KOPT-K1 (cell line): ENCODE data around the gene PRKACG.

Experiments used
- H3K27ac ChIP-seq: fragments of 200-600 bp; sonication (generic); 2 replicates; pipeline ENCODE4 v1.5.1; 2016; ENCODE audit warnings: antibody characterized with exemption, mild to moderate bottlenecking, low read depth, low read length; ENCODE audit not compliant: poor library complexity, severe bottlenecking
- H3K36me3 ChIP-seq: fragments of 200-600 bp; sonication (generic); 2 replicates; pipeline ENCODE4 v1.5.1; 2017; ENCODE audit warnings: antibody characterized with exemption, mild to moderate bottlenecking, low read length, moderate library complexity; ENCODE audit not compliant: insufficient read depth
- H3K9me3 ChIP-seq: fragments of 200-600 bp; sonication (generic); 2 replicates; pipeline ENCODE4 v1.5.1; 2017; ENCODE audit warnings: antibody characterized with exemption, low read length, mild to moderate bottlenecking; ENCODE audit not compliant: insufficient read depth, poor library complexity, severe bottlenecking

The PRKACG gene

GRCh38 chr9:68980341-68980914, 33.5 kb downstream of the PRKACG start:
- no peaks in the 10 kb centered on the region for H3K9me3 ChIP-seq
- H3K27ac ChIP-seq, result no peak overlapping the region
- H3K36me3 ChIP-seq, result no peaks in the 10 kb centered on the region

DNA sequence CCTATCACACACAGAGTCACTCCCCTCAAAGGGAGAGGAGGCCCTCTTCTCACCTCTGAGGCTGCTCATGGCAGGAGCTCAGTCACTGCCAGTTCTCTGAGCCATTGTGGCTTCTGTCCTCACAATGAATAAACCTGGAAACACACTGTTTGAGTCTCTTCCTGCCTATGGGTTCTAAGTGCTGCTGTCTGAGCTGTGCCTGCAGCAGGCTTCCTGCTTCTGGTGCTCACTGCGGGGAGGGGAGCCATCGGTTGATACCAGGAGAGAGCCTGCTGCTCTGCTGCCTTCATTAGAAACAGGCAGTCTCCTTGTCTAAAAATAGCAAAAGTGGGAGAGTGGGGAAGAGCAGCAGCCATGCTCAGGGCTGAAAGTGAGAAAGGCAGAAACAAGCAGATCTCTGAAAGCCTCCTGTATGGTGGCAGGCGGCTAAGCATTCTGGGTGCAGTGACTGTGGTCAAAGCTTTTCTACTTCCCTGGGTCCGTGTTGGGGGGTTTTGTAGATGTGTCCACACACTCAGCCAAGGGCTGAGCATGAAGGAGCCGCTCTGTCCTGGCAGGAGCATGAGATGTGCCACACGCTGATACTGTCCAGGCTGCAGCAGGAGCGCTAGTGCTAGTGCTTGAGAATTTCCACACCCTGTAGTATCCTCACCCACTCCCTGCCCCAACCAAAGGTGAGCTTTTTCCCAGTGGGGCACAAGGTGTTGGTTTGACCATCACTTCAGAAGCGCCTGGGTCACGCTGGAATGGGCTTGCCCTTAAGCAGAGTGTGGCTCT, 34.2 kb downstream of the PRKACG start:
- Histone ChIP-seq H3K27ac (no peak overlapping the region), H3K36me3 (no peaks in the 10 kb centered on the region), H3K9me3 (no peaks in the 10 kb centered on the region)

DNA sequence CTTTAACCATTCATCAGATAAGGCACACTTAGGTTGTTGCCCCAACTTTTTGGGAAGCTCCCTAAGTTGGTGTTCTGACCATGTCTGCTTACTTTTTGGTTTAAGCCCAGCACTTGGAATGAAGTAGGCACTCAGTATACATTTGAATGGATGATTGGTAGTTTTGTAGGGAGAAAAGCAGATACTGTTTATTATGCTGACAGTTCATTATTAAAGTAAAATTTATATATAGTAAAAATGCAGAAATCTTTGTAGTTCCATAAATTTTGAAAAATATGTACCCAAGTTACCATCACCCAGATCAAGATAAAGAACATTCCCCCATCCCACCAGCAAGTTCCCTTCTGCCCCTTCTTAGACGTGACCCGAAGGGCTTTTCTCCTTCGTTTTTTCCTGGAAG, 35.4 kb downstream of the PRKACG start:
- no peaks in the 10 kb centered on the region for H3K36me3 ChIP-seq
- no peak overlapping the region for H3K27ac ChIP-seq
- no peaks in the 10 kb centered on the region for H3K9me3 ChIP-seq

- no peaks in the 10 kb centered on the region for H3K36me3 ChIP-seq
- no peaks in the 10 kb centered on the region for H3K9me3 ChIP-seq
- H3K27ac ChIP-seq, result no peak overlapping the region
These were observed 35.8 kb downstream of the PRKACG start for GRCh38 chr9:68978066-68978465.

GRCh38 chr9:68975365-68976043, 38.4 kb downstream of the PRKACG start:
- Histone ChIP-seq H3K9me3 (no peaks in the 10 kb centered on the region), H3K36me3 (no peaks in the 10 kb centered on the region), H3K27ac (no peak overlapping the region)

DNA sequence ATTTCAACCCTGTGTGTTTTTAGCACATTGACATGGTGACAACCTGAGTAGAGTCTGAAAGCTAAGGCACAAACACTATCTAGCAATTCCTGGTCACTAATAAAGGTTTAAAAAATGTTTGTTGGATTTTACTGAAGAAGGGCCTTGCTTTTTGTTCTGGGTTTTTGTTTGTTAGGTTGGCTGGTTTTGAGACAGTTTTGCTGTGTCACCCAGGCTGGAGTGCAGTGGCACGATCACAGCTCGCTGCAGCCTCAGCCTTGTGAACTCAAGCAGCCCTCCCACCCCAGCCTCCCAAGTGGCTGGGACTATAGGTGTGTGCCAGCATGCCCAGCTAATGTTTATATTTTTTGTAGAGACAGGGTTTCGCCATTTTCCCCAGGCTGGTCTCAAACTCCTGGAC, 39.0 kb downstream of the PRKACG start:
- Histone ChIP-seq H3K36me3 (no peaks in the 10 kb centered on the region), H3K27ac (no peak overlapping the region), H3K9me3 (no peaks in the 10 kb centered on the region)

DNA sequence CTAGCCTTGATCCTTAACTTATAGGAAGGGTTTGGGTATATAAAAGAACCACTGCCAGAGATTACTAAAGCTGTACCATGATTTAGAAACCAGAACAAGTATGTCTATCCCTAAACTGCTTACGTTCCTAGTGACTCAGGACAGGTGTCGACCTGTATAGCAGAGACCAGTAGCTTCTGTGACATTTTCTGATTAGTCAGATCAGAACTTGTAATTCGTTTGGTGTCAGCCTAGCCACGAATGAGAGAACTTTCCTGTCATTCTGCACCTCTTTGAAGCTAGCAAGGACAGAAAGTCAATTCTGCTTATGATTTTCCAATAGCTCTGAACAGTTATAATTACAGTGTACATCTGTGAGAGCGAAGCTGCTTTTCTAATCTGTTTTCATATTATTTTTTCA, 39.5 kb downstream of the PRKACG start:
- Histone ChIP-seq H3K27ac (no peak overlapping the region), H3K36me3 (no peaks in the 10 kb centered on the region), H3K9me3 (no peaks in the 10 kb centered on the region)

DNA sequence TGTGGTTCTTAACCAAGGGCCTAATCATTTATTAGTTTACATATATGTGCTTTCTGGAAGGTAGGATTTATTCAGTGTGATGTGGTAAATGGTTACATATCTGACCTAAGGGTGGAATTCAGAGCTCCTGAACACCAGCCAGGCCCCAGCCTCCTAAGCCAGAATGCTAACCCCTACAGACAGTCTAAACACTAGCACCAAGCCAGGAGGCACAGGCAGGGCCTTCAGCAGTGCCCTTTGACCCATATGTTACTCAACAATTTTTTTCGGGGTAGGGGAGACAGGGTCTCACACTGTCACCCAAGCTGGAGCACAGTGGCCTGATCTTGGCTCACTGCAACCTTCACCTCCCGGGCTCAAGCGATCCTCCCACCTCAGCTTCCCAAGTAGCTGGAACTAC, 40.3 kb downstream of the PRKACG start:
- no peaks in the 10 kb centered on the region for H3K9me3 ChIP-seq
- H3K36me3 ChIP-seq, result no peaks in the 10 kb centered on the region
- no peak overlapping the region for H3K27ac ChIP-seq

- H3K36me3 ChIP-seq, result no peaks in the 10 kb centered on the region
- H3K27ac ChIP-seq, result no peak overlapping the region
- no peaks in the 10 kb centered on the region for H3K9me3 ChIP-seq
These were observed 43.8 kb downstream of the PRKACG start for GRCh38 chr9:68970151-68970550.

- Histone ChIP-seq H3K27ac (no peak overlapping the region), H3K9me3 (no peaks in the 10 kb centered on the region), H3K36me3 (no peaks in the 10 kb centered on the region)
These were observed 44.4 kb downstream of the PRKACG start for GRCh38 chr9:68969538-68969937.

GRCh38 chr9:68967800-68968199, 46.1 kb downstream of the PRKACG start:
- Histone ChIP-seq H3K27ac (no peak overlapping the region), H3K36me3 (no peaks in the 10 kb centered on the region), H3K9me3 (no peaks in the 10 kb centered on the region)

DNA sequence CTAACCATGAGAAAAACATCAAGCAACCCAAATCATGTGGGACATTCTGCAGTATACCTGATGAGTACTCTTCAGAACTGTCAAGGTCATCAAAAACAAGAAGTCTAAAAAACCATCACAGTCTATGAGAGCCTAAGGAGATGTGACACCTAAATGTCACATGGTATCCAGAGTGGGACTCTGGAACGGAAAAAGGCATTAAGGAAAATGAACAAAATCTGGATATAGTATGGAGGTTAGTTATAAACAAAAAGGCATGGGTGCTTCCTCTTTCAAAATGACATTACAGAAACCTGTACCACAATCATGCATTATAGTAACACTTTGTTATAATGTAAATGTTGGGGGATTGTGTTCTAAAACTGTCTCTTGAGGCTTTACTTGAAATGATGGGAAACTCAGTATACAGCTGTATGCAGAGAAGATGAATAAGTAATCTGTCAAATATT, 47.4 kb downstream of the PRKACG start:
- Histone ChIP-seq H3K9me3 (no peaks in the 10 kb centered on the region), H3K27ac (no peak overlapping the region), H3K36me3 (no peaks in the 10 kb centered on the region)

DNA sequence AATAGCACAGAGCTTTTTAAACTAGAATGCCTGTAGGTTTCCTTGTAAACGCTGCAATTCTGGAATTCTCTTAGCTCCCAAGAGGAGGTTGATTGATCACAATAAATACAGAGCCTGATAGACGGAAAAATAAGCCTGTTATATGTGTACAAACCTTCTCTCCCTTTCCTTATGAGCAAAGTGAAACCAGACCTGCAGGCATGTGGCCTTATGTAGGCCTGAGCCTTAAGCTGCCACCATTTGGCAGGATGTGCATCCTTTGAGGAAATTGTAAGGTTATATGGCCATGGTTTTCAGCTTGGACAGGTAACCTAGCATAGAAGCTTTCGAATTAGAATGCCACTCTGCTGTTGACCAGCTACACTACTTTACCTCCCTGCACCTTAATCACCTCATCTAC, 49.1 kb downstream of the PRKACG start:
- Histone ChIP-seq H3K9me3 (no peaks in the 10 kb centered on the region), H3K27ac (no peak overlapping the region), H3K36me3 (no peaks in the 10 kb centered on the region)

DNA sequence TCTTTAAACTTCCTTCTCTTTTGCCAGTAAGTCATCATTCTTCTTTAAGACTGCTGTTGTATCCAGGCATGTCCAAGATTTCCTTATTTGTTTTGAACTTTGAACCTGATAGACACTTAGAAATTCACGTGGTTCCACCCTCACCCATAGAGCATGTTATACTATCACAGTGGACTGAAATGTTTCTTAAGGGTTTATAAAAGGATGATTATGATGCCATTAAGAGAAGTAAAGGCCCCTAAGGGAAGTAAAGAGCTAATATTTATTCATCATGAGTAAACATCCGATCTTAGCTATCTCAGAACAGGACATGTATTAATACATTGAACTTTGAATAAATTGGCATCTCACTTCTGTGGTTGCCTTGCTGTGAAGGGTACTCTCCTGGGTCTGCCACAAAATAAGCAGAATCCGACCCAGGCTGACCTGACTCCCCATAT, 49.8 kb downstream of the PRKACG start:
- no peak overlapping the region for H3K27ac ChIP-seq
- H3K36me3 ChIP-seq, result no peaks in the 10 kb centered on the region
- H3K9me3 ChIP-seq, result no peaks in the 10 kb centered on the region

GRCh38 chr9:68963416-68963815, 50.5 kb downstream of the PRKACG start:
- no peaks in the 10 kb centered on the region for H3K36me3 ChIP-seq
- H3K9me3 ChIP-seq, result no peaks in the 10 kb centered on the region
- H3K27ac ChIP-seq, result no peak overlapping the region
